ENCODE measurements around the gene DDX60.
"Not testable (repeated sequence)": the region's sequence is repeated elsewhere in the genome, so short reads cannot be mapped to it uniquely, and the experiment has no call there.

The DDX60 gene, protein sequence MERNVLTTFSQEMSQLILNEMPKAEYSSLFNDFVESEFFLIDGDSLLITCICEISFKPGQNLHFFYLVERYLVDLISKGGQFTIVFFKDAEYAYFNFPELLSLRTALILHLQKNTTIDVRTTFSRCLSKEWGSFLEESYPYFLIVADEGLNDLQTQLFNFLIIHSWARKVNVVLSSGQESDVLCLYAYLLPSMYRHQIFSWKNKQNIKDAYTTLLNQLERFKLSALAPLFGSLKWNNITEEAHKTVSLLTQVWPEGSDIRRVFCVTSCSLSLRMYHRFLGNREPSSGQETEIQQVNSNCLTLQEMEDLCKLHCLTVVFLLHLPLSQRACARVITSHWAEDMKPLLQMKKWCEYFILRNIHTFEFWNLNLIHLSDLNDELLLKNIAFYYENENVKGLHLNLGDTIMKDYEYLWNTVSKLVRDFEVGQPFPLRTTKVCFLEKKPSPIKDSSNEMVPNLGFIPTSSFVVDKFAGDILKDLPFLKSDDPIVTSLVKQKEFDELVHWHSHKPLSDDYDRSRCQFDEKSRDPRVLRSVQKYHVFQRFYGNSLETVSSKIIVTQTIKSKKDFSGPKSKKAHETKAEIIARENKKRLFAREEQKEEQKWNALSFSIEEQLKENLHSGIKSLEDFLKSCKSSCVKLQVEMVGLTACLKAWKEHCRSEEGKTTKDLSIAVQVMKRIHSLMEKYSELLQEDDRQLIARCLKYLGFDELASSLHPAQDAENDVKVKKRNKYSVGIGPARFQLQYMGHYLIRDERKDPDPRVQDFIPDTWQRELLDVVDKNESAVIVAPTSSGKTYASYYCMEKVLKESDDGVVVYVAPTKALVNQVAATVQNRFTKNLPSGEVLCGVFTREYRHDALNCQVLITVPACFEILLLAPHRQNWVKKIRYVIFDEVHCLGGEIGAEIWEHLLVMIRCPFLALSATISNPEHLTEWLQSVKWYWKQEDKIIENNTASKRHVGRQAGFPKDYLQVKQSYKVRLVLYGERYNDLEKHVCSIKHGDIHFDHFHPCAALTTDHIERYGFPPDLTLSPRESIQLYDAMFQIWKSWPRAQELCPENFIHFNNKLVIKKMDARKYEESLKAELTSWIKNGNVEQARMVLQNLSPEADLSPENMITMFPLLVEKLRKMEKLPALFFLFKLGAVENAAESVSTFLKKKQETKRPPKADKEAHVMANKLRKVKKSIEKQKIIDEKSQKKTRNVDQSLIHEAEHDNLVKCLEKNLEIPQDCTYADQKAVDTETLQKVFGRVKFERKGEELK (N-terminal part only)

DNA sequence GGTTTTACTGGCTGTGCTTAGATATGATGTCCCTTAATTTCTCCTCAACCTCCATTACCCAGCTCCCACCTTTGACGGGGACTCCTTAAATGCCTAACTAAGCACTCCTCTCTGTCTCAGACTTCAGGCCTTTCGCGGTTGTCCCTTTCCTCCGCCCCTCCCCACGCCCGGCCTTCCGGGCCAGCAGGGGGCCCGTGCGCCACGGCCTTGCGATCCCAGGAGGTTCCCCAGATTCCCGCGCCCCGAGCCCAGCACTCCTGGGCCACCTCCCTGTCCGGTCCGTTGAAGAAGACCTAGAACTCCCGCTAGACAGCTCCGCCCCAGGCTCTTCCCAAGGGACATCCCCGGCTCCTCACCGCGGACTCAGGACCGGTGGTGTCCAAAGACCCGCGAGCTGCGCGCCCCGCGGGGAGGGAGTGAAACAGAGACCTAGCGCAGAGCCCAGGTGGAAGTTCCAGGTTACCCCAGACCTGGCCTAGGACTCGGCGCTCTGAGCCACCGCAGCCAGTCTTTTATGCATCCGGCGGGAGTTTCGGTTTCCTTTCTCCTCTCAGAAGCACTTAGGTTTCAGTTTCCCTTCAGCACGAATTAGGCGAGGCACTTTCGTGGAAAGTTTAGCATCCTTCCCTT lies at the start of gene DDX60:
TSS of gene DDX60 (minus strand) at position 487 of the 630 bp plus-strand sequence. CDS start 7,493 bp downstream, outside the sequence.
- no peak for DNase-seq

DNA sequence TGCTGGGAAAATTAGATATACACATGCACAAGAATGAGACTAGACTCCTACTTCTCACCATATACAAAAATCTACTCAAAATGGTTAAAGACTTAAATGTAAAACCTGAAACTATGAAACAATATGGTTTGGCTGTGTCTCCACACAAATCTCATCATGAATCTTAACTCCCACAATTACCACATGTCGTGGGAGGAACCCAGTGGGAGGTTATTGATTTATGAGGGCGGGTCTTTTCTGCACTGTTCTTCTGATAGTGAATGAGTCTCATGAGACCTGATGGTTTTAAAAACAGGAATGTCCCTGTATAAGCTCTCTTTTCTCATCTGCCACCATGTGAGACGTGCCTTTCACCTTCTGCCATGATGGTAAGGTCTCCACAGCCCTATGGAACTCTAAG lies 48.5 kb upstream of the DDX60 start:
- DNase-seq: no peak

DNA sequence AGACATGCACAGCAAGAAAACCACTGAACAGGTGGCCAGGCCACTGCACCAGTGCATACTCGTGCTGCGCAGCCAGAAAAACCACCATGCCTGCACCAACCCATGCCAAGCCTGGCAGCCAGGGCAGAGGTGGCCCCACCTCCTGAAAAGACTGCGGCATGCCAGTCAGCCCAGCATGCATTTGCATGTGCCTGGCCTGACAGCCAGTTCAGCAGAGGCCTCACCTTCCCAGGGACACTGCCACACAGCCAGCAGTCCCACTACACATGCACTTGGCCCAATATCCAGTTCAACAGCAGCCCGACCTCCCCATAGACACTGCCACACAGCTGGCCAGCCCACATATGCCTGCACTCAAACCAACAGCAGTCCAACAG lies 43.5 kb upstream of the DDX60 start:
- DNase-seq: no peak

DNA sequence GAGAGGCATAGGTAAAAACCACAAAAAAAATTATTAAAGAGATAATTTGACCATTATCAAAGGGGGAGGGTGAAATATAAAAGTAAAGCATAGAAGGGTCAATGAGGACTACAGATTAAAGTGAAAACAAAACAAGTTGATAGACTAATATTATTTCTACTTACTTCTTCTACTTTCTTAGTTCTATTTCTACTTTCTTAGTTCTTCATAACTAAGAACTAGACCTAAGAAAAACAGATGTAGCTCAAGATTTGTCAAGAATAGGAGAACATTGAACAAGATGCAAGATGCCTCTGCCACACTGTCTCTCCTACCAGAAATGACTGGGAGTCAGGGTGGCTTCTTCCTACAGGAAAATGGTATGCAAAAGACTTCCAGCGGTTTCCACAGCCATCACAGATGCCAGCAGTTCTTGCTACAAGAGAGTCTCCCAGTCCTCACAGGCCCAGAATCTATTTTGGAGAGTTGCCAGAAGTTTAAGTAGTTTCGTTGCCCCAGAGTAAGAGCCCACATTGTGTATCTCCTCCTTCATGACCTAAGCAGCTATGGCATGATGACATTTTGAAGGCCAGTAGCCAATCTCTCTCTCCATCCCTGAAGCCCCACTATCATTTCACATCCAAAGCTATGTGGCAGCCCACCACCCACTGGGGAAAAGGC lies 42.9 kb upstream of the DDX60 start:
- no peak for DNase-seq

DNA sequence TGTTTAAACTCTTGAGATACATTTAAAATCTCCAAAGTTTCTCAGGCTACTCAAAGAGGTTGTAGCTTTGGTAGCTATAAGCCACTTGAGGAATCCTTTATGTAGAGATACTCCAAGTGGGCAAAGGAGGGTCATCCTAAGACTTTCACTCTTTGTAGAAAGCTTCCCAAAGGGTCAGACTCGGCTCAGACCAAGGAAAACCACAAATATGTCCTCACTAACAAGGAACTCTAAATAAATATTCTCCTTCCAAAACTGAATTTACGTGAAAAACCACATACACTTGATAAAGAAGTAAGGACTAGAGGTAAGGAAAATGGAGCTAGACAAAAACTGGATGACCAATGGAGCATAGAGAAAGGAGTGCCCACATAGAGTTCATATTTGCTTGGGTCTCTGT lies 41.7 kb upstream of the DDX60 start:
- DNase-seq: no peak

DNA sequence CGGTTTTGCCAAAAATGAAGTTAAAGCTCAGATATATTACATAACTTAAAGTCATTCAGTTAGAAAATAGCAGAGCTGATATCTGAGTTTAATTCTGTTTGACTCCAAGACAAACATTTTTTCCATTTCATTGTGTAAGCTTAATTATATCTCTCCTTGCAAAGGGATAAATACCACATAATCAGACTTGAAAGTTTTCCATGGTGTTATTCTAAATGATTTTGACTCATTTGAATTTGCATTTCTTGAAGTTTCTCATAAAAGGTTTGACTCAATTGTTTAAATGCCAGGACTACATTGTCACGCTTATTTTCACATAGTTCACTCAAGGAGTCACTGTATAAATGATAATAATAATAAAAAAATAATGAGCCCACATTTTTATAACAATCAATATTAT lies 39.4 kb upstream of the DDX60 start:
- DNase-seq: no peak

DNA sequence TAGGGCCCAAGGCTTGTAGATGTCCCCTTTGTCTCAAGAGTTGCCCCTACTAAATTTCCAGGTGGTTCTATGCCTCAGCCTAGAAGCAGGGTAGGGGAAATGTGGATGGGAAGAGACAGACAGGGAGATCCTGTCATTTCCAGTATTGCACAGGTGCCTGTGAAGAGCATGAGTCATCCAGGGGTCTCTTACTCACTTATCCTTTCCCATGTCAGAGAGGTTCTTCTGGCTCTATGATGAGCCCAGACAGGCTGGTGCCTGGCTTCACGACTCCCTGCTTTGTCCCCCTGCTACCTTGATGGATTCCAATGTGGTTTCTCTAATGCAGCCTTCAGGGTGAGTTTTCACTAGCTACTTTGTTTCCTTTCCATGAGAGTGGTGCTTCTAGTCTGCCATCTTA lies 35.2 kb upstream of the DDX60 start:
- DNase-seq: no peak

DNA sequence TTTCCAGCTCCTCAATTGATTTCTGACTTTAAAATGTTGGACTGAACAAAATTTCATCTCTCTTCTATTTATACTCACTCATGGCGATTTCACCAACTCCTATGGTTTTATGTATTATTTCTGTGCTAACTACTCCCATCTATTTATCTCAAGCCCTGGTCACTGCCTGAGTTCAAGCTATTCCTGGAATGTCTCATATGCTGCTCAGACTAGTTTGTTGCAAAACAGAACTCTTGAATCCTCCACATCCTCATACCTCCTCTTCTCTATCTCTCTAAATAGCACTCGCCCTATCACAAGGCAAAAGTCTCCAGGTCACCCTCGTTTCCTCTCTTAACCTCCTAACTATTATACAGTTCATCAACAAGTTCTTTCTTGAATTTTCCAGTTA lies 19.0 kb upstream of the DDX60 start:
- no peak for DNase-seq

DNA sequence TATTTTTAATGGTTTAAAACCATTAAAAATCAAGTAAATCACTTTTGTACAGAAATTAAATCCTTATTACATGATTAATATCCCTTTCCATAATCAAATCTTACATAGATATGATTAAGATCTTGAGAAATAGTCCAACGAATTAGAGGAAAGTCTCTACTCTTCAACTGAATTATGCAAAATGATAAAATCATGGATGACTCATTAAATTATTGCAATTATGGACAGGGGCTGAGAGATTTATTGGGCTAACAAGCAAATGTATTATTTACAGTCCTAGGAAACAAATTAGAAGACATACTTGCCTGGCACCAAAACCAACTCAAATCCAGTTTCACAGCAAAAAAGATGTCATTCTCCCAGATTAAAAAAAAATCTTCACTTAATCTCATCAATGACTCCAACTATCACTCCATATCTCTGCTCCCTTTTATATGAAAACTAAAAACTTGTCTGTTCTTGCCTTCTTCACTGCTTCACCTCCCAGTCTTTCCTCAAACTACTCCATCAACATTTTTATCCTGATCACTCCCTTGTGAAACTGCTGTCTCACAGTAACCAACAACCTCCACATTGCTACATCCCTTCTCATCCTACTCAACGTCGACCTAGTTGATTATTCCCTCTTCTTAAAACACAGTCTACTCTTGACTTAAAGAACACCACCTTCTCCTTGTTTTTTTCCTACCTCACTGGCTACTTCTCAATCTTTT lies 18.4 kb upstream of the DDX60 start:
- no peak for DNase-seq

DNA sequence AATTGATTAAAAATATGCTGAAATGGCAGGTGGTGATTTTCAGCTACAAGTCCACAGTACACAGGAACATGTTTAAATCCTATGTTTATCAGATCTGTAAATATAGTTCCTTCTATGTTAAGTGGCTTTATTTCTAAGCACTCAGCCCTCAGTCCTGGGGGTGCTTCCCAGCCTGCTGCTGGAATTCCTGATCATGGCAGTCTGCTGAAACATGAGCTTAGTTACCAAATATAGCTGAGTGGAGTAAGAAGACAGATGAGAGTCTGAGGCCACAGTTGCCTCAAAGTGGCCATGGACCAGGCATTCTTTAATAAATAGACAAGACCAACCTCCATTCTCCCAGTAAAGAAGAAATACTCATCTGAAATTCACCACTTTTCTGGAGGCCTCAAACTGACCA lies 17.1 kb upstream of the DDX60 start:
- DNase-seq: no peak

DNA sequence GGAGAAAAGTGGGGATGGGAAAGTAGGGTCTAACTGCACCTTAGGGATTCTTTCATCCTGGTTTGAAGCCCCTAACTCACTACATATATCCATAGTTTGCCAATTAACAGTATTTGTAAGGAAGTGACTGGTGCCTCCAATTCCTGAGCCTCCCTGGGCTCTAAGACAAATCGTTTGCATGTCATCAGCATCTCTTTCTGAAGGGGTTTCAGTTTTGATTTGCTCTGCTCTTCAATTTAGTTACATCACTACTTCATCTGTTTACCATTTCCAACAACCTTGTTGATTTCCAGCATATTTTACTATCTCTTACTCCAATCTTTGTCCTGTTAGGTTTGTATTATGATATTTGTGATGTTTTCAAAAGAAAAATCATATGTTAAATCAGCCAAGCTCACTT lies 15.5 kb upstream of the DDX60 start:
- no peak for DNase-seq

DNA sequence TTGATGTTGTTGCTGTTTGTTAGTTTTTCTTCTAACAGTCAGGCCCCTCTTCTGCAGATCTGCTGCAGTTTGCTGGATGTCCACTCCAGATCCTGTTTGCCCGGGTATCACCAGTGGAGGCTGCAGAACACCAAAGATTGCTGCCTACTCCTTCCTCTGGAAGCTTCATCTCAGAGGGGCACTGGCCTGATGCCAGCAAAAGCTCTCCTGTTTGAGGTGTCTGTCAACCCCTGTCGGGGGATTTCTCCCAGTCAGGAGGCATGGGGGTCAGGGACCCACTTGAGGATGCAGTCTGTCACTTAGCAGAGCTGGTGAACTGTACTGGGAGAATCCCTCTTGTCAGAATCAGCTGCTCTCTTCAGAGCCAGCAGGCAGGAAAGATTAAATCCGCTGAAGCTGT lies 12.0 kb upstream of the DDX60 start:
- DNase-seq: not testable (repeated sequence)

DNA sequence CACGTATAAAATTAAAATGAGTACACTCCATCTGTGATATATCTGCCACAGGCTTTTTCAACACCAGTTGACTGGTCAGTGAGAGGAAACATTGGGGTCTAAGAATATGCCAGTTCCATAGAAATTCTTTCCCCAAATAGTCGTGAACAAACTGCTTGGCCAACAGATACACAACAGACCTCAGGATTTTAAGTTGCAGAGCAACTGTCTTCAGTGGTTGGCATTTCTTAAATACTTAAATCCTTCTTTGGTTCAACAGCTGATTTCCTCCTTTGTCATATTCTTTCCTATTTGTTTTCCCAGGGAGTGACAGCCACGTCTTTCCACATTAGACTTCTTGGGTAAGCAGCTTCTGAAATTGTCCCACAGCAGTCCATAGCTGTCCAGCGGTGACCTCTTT lies 7.0 kb upstream of the DDX60 start:
- no peak for DNase-seq

DNA sequence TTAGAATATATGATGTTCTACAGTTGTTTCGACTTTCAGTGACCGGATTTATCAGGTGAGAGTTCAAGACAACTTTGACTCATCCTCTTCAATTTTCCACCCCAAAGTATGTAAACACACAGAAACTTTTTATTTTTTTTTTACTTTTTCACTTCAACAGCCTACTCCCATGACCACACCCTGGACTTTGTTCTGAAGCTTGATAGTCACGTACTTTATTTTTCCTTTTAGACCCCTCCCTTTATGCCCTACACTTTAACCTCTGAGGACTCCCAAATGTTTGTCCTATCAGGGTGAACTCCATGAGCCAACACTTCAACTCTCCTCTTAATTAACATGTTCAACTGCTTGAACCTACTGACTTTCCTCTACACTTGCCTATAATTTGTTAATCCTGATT lies 2.5 kb upstream of the DDX60 start:
- no peak for DNase-seq

DNA sequence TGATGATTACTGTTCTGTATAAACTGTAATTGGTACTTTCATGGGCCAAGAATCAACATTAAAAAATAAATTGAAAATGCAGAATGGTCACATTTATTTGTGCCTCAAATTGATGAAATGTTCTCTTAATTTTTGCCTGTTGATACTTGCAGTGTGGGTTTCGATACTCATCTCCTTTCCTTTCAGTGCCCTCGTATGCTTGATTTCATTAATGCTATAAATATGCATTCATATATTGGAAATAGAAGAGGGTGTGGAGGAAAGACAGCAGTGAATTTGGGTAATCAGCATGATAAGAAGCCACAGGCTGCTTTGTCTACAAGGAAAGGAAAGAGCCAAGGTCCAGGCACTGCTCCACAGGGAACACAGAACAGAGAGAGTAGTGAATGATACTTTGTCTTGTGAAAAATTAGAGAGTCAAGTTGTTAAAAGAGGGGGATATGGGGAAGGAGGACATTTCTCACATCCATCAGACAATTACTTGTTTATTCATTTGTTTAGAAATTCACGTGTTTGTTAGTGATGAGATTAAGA lies 1.0 kb upstream of the DDX60 start:
- no peak for DNase-seq

DNA sequence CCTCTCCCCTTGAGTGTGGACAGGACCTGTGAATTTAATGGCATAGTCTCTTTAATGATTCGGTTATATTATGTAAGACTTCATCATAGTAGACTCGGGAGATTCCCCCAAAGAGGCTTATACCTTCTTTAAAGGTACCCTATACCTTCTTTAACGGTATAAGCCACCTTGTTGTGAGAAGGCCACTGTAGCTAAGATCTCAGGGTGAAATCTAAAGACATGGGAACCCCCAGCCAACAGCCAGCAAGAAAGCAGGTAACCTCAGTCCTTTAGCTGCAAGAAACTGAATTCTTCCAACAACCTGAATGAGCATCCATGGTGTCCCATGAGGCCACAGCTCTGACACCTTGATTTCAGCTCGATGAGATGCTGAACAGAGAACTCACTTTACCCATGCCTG lies 931 bp downstream of the DDX60 start:
- DNase-seq: no peak

DNA sequence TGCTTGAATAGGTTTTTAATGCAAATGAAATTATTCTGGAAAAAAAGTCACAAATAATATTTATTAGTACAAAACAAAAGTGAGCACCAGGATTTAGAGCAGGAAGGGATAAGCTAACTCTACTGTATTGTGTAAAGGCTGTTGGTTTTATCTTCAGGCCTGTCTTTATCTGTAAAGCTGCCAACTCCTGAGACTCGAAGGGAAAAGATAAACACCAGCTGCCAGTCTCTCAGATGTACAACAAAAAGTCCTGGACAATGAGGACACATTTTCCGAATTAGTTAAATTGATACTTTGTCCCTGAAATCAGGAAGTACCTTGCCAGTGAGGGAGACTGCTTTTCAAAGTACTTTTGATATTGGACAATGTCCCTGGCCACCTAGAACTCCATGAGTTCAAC lies 8.8 kb downstream of the DDX60 start:
- no peak for DNase-seq

DNA sequence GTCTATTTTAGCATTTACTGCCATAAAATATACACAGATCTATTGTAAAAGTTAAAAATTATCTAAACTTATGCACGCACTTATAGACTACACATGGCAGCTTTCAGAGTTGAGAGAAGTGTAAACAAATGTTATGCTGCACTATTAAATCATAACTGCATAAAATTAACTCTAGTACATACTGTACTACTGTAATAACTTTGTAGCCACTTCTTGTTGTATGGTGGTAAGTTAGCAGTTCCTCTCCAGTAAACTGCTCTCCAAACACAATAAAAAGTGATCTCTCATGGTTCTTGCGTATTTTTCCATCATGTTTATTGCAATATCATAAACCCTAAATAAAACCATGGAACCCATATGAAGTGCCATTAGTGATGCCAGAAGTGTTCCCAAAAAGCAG lies 9.6 kb downstream of the DDX60 start:
- no peak for DNase-seq

DNA sequence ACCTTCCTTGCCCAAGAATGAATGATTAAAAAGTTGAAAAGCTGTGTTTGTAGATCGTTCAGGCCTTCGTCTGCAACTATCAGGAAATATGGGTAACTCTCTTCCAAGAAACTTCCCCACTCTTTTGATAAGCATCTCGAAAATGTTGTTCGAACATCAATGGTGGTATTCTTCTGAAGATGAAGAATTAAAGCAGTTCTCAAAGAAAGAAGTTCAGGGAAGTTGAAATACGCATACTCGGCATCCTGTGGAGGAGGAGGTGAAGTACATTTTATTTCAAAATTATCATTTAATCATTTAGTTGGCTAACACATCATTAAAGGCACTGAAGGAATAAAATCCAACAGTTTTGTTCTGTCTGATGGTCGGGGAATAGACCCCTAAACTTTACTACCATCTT lies 12.1 kb downstream of the DDX60 start:
- no peak for DNase-seq

DNA sequence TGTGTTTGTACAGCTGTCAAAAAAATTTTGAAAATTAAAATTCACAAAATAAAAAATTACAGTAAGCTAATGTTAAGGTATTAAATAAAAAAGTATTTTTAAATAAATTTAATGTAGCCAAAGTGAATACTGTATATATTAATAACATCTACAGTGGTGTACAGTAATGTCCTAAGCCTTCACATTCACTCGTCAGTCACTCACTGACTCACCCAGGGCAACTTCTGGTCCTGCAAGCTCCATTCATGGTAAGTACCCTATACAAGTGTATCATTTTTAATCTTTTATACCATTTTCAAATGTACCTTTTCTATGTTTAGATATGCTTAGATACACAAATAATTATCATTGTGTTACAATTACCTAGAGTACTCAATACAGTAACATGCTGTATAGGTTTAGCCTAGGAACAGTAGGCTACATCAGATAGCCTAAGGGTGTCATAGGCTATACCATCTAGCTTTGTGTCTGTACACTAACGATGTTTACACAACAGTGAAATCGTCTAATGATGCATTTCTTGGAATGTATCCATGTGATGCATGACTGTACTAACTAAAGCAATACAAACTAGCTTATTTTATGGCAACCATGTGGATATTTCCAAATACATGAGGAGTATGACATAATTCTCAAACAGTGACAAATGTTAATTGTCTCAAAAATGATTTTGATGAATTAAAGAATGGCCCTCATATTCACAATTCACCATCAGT lies 13.7 kb downstream of the DDX60 start:
- no peak for DNase-seq

DNA sequence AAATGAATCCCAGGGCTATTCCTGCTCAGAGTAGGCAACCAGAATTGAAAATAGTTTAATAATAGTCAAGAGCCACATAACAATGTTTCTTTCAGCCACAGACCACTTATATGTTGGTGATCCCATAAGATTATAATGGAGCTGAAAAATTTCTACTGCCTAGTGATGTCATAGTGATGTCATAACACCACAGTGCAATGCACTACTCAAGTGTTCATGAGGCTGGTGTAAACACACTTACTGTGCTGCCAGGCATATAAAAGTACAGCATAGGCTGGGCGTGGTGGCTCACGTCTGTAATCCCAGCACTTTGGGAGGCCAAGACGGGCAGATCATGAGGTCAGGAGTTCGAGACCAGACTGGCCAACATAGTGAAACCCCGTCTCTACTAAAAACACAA lies 15.1 kb downstream of the DDX60 start:
- not testable (repeated sequence) for DNase-seq

Measured in SIG-M5 (cell line).